Neural cell (in vitro differentiated cells): ENCODE measurements around the gene ACOX3.

Experiments used
- EZH2 ChIP-seq: fragments of 200-600, 300-800 bp; shearing (Covaris generic), sonication (generic); IDR thresholded peaks from 2 replicates; pipeline ENCODE4 v1.6.1; 2014; ENCODE audit warnings: antibody characterized with exemption, low read length, borderline replicate concordance, mild to moderate bottlenecking; ENCODE audit not compliant: insufficient read depth, poor library complexity, severe bottlenecking
- MXI1 ChIP-seq: fragments of 450-650 bp; conservative IDR thresholded peaks from 2 replicates; pipeline ENCODE4 v1.6.1; 2014; ENCODE audit warnings: antibody characterized with exemption, mild to moderate bottlenecking; ENCODE audit not compliant: poor library complexity, severe bottlenecking
- POLR2AphosphoS5 ChIP-seq: IDR thresholded peaks from 2 replicates; pipeline ENCODE4 v1.6.1; 2012
- RAD21 ChIP-seq: fragments of 450-650 bp; conservative IDR thresholded peaks from 2 replicates; pipeline ENCODE4 v1.6.1; 2014; ENCODE audit warnings: antibody characterized with exemption, mild to moderate bottlenecking, moderate library complexity
- TF ChIP-seq, protein P1 (sequence below): fragments of 450-650 bp; IDR thresholded peaks from 2 replicates; pipeline ENCODE4 v1.5.1; 2014; ENCODE audit warnings: antibody characterized with exemption, mild to moderate bottlenecking, moderate library complexity; ENCODE audit not compliant: poor library complexity, severe bottlenecking
- TF ChIP-seq, protein P2 (sequence below): IDR thresholded peaks from 2 replicates; pipeline ENCODE4 v1.6.1; 2012; ENCODE audit warnings: borderline replicate concordance

- TF ChIP-seq, protein P1, sequence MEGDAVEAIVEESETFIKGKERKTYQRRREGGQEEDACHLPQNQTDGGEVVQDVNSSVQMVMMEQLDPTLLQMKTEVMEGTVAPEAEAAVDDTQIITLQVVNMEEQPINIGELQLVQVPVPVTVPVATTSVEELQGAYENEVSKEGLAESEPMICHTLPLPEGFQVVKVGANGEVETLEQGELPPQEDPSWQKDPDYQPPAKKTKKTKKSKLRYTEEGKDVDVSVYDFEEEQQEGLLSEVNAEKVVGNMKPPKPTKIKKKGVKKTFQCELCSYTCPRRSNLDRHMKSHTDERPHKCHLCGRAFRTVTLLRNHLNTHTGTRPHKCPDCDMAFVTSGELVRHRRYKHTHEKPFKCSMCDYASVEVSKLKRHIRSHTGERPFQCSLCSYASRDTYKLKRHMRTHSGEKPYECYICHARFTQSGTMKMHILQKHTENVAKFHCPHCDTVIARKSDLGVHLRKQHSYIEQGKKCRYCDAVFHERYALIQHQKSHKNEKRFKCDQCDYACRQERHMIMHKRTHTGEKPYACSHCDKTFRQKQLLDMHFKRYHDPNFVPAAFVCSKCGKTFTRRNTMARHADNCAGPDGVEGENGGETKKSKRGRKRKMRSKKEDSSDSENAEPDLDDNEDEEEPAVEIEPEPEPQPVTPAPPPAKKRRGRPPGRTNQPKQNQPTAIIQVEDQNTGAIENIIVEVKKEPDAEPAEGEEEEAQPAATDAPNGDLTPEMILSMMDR = no peak
- TF ChIP-seq, protein P2, sequence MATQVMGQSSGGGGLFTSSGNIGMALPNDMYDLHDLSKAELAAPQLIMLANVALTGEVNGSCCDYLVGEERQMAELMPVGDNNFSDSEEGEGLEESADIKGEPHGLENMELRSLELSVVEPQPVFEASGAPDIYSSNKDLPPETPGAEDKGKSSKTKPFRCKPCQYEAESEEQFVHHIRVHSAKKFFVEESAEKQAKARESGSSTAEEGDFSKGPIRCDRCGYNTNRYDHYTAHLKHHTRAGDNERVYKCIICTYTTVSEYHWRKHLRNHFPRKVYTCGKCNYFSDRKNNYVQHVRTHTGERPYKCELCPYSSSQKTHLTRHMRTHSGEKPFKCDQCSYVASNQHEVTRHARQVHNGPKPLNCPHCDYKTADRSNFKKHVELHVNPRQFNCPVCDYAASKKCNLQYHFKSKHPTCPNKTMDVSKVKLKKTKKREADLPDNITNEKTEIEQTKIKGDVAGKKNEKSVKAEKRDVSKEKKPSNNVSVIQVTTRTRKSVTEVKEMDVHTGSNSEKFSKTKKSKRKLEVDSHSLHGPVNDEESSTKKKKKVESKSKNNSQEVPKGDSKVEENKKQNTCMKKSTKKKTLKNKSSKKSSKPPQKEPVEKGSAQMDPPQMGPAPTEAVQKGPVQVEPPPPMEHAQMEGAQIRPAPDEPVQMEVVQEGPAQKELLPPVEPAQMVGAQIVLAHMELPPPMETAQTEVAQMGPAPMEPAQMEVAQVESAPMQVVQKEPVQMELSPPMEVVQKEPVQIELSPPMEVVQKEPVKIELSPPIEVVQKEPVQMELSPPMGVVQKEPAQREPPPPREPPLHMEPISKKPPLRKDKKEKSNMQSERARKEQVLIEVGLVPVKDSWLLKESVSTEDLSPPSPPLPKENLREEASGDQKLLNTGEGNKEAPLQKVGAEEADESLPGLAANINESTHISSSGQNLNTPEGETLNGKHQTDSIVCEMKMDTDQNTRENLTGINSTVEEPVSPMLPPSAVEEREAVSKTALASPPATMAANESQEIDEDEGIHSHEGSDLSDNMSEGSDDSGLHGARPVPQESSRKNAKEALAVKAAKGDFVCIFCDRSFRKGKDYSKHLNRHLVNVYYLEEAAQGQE = no peak
- no peak for TF ChIP-seq RAD21
- TF ChIP-seq MXI1 = no peak
- TF ChIP-seq EZH2 = no peak
- TF ChIP-seq POLR2AphosphoS5 = no peak
Measured at GRCh38 chr4:8412288-8412687, 28.2 kb downstream of the ACOX3 start.
